Neuronal stem cell (in vitro differentiated cells): ENCODE data around the gene SEMA6D.

Source experiments
- DNase-seq: peaks from one replicate; pipeline ENCODE4 v3.0.0-alpha.2; 2013; ENCODE audit warnings: low spot score
- H2AFZ ChIP-seq: one replicate; pipeline ENCODE4 v1.6.1; 2013; ENCODE audit warnings: mild to moderate bottlenecking, low read length, inconsistent platforms
- H2AK5ac ChIP-seq: 2 replicates; pipeline ENCODE4 v1.6.1; 2013; ENCODE audit warnings: low read depth, mild to moderate bottlenecking, inconsistent platforms, low read length, moderate library complexity, mixed read lengths
- H2BK120ac ChIP-seq: 2 replicates; pipeline ENCODE4 v1.6.1; 2013; ENCODE audit warnings: low read depth, mild to moderate bottlenecking, inconsistent platforms, low read length, moderate library complexity, mixed read lengths
- H2BK12ac ChIP-seq: one replicate; pipeline ENCODE4 v1.6.1; 2013; ENCODE audit warnings: low read length, inconsistent platforms
- H2BK15ac ChIP-seq: 2 replicates; pipeline ENCODE4 v1.6.1; 2013; ENCODE audit warnings: mild to moderate bottlenecking, low read length, inconsistent platforms, mixed read lengths
- H2BK5ac ChIP-seq: one replicate; pipeline ENCODE4 v1.6.1; 2013; ENCODE audit warnings: inconsistent platforms, mild to moderate bottlenecking, low read length, moderate library complexity
- H3K14ac ChIP-seq: one replicate; pipeline ENCODE4 v1.6.1; 2013; ENCODE audit warnings: low read length, inconsistent platforms
- H3K18ac ChIP-seq: 2 replicates; pipeline ENCODE4 v1.6.1; 2013; ENCODE audit warnings: low read length, inconsistent platforms
- H3K23ac ChIP-seq: 2 replicates; pipeline ENCODE4 v1.6.1; 2013; ENCODE audit warnings: low read depth, mild to moderate bottlenecking, mixed read lengths, low read length, inconsistent platforms; ENCODE audit not compliant: poor library complexity
- H3K27ac ChIP-seq: replicated peaks from 3 replicates; pipeline ENCODE4 v1.5.1; 2013; ENCODE audit warnings: low read length, inconsistent platforms
- H3K27me3 ChIP-seq, 3 experiments: 2 replicates each; pipeline ENCODE4 v1.6.1; 2013; ENCODE audit warnings: low read length in 3 of 3, mild to moderate bottlenecking in 2 of 3, inconsistent platforms in 1 of 3, low read depth in 1 of 3, mixed read lengths in 1 of 3, moderate library complexity in 1 of 3; ENCODE audit not compliant: control insufficient read depth in 3 of 3, insufficient read depth in 3 of 3
- H3K36me3 ChIP-seq, 2 donors: replicated peaks in 1 of 2; 2 replicates each; pipeline ENCODE4 v1.6.1; 2013; ENCODE audit warnings: low read length in 2 of 2; ENCODE audit not compliant: control insufficient read depth in 2 of 2, insufficient read depth in 2 of 2
- H3K4ac ChIP-seq: 2 replicates; pipeline ENCODE4 v1.6.1; 2013; ENCODE audit warnings: inconsistent platforms, mild to moderate bottlenecking, low read length, moderate library complexity
- H3K4me1 ChIP-seq, 2 donors: 1 replicate in 1 of 2; 2 replicates in 1 of 2; pipeline ENCODE4 v1.6.1; 2013; ENCODE audit warnings: low read length in 2 of 2, low read depth in 1 of 2; ENCODE audit not compliant: control insufficient read depth in 2 of 2, insufficient read depth in 1 of 2
- H3K4me2 ChIP-seq: one replicate; pipeline ENCODE4 v1.6.1; 2013; ENCODE audit warnings: mild to moderate bottlenecking, low read length, inconsistent platforms; ENCODE audit not compliant: insufficient read depth, poor library complexity, severe bottlenecking
- H3K4me3 ChIP-seq, 2 donors: 2 replicates each; pipeline ENCODE4 v1.5.1; 2013; ENCODE audit warnings: low read length in 2 of 2, mild to moderate bottlenecking in 2 of 2, inconsistent platforms in 1 of 2, moderate library complexity in 1 of 2
- H3K79me1 ChIP-seq: one replicate; pipeline ENCODE4 v1.6.1; 2013; ENCODE audit warnings: low read depth, mild to moderate bottlenecking, inconsistent platforms, low read length, moderate library complexity
- H3K9ac ChIP-seq: one replicate; pipeline ENCODE4 v1.6.1; 2013; ENCODE audit warnings: mild to moderate bottlenecking, low read depth, low read length, inconsistent platforms; ENCODE audit not compliant: poor library complexity
- H3K9me3 ChIP-seq, 2 donors: replicated peaks in 1 of 2; 2 replicates each; pipeline versions ENCODE3 to v1.6.1; 2013; ENCODE audit warnings: low read length in 2 of 2, mild to moderate bottlenecking in 2 of 2, inconsistent platforms in 1 of 2, low read depth in 1 of 2, mixed read lengths in 1 of 2, moderate library complexity in 1 of 2; ENCODE audit not compliant: control insufficient read depth in 2 of 2, insufficient read depth in 1 of 2
- H4K8ac ChIP-seq: one replicate; pipeline ENCODE4 v1.6.1; 2013; ENCODE audit warnings: low read depth, mild to moderate bottlenecking, inconsistent platforms, low read length, moderate library complexity
- H4K91ac ChIP-seq: one replicate; pipeline ENCODE4 v1.6.1; 2013; ENCODE audit warnings: low read length, low read depth, mild to moderate bottlenecking, inconsistent platforms; ENCODE audit not compliant: poor library complexity
- WGBS, 2 donors: extraction: QIAGEN DNeasy Blood & Tissue Kit; methylation state at CpG; one replicate each; pipeline ENCODE4 v1.1.7; 2013; ENCODE audit warnings: missing lambda C conversion rate in 2 of 2, mixed read lengths in 1 of 2; ENCODE audit not compliant: insufficient read length in 2 of 2, insufficient replicate concordance in 1 of 2; ENCODE audit errors: extremely low coverage in 2 of 2; 5-methylcytosine and 5-hydroxymethylcytosine counted together

The SEMA6D gene

DNA sequence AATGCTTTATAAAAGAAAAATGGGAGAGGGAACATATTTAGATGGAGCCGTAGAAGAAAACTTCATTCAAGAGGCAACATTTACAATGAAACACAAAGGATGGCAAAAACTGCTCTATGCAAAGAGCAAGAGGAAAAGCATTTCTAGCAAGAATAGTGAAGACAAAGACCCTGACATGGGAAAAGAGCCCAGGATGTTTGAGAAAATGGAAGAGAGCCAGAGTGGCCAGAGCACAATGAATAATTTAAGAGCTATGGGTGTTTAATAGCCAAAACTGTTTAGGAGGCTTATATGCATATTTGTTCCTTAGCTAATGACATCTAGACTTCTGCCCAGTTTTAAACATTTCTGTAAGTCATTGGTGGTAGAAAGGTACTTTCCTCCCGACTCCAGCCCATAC, 25.4 kb upstream of the SEMA6D start:
- no CpG with 5 or more reads among the region's 2 CpGs for WGBS, 2 donors
- no peak overlapping the region for H2AFZ ChIP-seq
- no peak overlapping the region for H3K4ac ChIP-seq
- no peaks in the 10 kb centered on the region for H3K27me3 ChIP-seq
- H2BK15ac ChIP-seq = no peak overlapping the region
- no peaks in the 10 kb centered on the region for H3K36me3 ChIP-seq
- no peak overlapping the region for H3K18ac ChIP-seq
- H3K9ac ChIP-seq = no peak overlapping the region
- no peak overlapping the region for H2BK12ac ChIP-seq
- H2BK120ac ChIP-seq = no peak overlapping the region
- H3K23ac ChIP-seq = no peak overlapping the region
- no peaks in the 10 kb centered on the region for H3K9me3 ChIP-seq
- H4K91ac ChIP-seq = no peak overlapping the region
- H4K8ac ChIP-seq = no peak overlapping the region
- H2AK5ac ChIP-seq = no peak overlapping the region
- H3K4me3 ChIP-seq = no peak overlapping the region
- H3K27ac ChIP-seq = no peak overlapping the region
- no peak overlapping the region for H3K4me2 ChIP-seq
- H3K79me1 ChIP-seq = no peaks in the 10 kb centered on the region
- no peak overlapping the region for H2BK5ac ChIP-seq
- no peak for DNase-seq
- H3K14ac ChIP-seq = no peak overlapping the region
- no peaks in the 10 kb centered on the region for H3K4me1 ChIP-seq

DNA sequence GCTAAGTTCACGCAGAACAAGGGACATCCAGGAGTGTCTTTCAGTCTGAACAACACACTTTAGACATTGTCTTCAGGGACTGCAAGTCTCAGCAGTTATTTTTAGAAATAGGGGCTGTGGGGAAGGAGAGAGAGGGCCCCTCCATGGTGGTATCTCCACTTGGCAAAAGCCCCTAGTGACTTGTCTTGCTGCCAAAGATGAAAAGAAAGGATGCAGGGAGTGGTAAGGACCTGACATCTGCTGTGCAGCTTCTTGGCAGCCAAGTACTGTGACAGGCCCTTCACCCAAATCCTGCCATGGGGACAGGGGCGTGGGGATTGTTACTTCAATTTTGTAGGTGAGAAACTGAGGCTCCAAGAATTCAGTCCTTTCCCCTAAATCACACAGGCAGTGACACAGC, 21.0 kb upstream of the SEMA6D start:
- Histone ChIP-seq H2BK120ac (no peak overlapping the region), H3K4me2 (no peak overlapping the region), H3K18ac (no peak overlapping the region), H3K9me3 (no peaks in the 10 kb centered on the region), H2AFZ (no peak overlapping the region), H3K14ac (no peak overlapping the region), H3K4me3 (no peak overlapping the region), H2AK5ac (no peak overlapping the region), H3K36me3 (no peaks in the 10 kb centered on the region), H2BK15ac (no peak overlapping the region), H4K8ac (no peak overlapping the region), H3K79me1 (no peaks in the 10 kb centered on the region), H3K4ac (no peak overlapping the region), H3K27me3 (no peaks in the 10 kb centered on the region), H3K27ac (no peak overlapping the region), H3K9ac (no peak overlapping the region), H3K23ac (no peak overlapping the region), H2BK5ac (no peak overlapping the region), H2BK12ac (no peak overlapping the region), H3K4me1 (no peaks in the 10 kb centered on the region), H4K91ac (no peak overlapping the region)
- no peak for DNase-seq
- no CpG with 5 or more reads among the region's 2 CpGs for WGBS, 2 donors

DNA sequence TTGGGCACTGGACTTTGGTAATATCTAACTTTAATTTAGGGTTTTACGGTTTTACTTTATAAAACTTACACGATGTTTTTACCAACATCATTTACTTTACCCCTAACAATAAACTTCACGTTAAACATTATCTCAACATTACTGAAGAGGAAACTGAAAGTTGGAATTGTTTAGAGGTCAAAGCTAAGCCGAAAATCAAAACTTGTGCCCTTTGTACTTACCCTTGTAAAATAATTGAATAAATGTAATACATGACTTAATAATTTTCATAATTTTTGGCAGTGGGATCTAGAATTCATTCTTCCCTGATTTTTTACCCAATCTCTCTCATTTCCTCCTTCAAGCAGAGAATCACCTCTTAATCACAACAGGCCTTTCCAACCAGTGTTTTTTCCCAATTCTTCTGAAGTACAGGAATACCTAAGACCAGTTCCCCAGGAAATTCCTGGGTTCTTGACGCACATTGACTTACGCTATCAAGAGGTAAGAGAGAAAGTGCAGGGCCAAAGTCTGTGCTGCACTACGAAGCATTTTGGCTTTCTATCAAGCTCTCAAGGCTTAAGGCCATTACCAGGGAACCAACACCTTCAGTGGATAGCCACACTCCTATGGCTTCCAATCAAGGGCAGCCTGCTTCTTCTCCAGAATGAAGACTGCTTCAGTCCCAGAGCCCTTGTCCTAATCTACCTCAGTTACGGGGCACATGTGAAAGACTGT, 11.9 kb upstream of the SEMA6D start:
- no peak for DNase-seq
- Histone ChIP-seq H4K91ac (no peak overlapping the region), H3K9ac (no peak overlapping the region), H2AFZ (no peak overlapping the region), H3K18ac (no peak overlapping the region), H3K79me1 (no peaks in the 10 kb centered on the region), H3K14ac (no peak overlapping the region), H3K4me1 (no peaks in the 10 kb centered on the region), H2BK120ac (no peak overlapping the region), H3K23ac (no peak overlapping the region), H3K4me3 (no peak overlapping the region), H3K27ac (no peak overlapping the region), H2AK5ac (no peak overlapping the region), H4K8ac (no peak overlapping the region), H3K27me3 (no peaks in the 10 kb centered on the region), H2BK12ac (no peak overlapping the region), H3K36me3 (no peaks in the 10 kb centered on the region), H2BK15ac (no peak overlapping the region), H3K9me3 (no peaks in the 10 kb centered on the region), H3K4ac (no peak overlapping the region), H3K4me2 (no peak overlapping the region), H2BK5ac (no peak overlapping the region)
- 100% methylated on average over 2 of the region's 8 CpGs; no CpG with 5 or more reads in 1 of the 2 donors for whole genome bisulfite sequencing, 2 donors

DNA sequence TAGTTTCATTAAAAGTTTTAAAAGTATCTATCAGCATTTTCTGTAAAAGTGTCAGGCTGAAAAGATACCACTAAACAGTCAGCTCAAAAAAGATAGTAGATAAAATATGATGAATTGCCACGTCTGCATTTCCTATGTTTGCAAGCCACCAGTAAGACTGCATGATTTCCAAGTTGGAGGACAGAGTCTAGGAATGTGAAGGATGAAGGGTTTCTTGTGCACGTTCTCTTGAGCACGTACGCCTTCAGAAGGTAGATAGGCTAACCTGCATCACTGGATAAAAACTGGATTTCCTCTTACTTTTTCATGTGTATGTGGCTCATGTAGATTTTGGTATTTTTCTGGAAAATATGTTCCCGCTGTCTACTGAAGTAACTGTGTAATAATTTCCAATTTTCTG, 9.9 kb upstream of the SEMA6D start:
- no peak overlapping the region for H3K4me3 ChIP-seq
- WGBS, 2 donors = no CpG with 5 or more reads among the region's 5 CpGs
- DNase-seq = no peak
- H2BK15ac ChIP-seq = no peak overlapping the region
- H3K79me1 ChIP-seq = no peaks in the 10 kb centered on the region
- no peak overlapping the region for H3K23ac ChIP-seq
- H3K4me2 ChIP-seq = no peak overlapping the region
- H3K18ac ChIP-seq = no peak overlapping the region
- H3K27me3 ChIP-seq = no peaks in the 10 kb centered on the region
- H4K8ac ChIP-seq = no peak overlapping the region
- no peak overlapping the region for H2BK12ac ChIP-seq
- H3K9ac ChIP-seq = no peak overlapping the region
- H2BK5ac ChIP-seq = no peak overlapping the region
- H2AK5ac ChIP-seq = no peak overlapping the region
- no peaks in the 10 kb centered on the region for H3K4me1 ChIP-seq
- H3K36me3 ChIP-seq = no peaks in the 10 kb centered on the region
- no peak overlapping the region for H2AFZ ChIP-seq
- H4K91ac ChIP-seq = no peak overlapping the region
- H3K4ac ChIP-seq = no peak overlapping the region
- no peak overlapping the region for H3K14ac ChIP-seq
- H2BK120ac ChIP-seq = no peak overlapping the region
- no peaks in the 10 kb centered on the region for H3K9me3 ChIP-seq
- no peak overlapping the region for H3K27ac ChIP-seq
